Activated effector memory CD4-positive, alpha-beta T cell treated with Interleukin-2 at 50 U/mL for 16 hours (primary cell): Measurements from ENCODE around the gene GDPD5.

Experiments
- DNase-seq: peaks from one replicate; pipeline ENCODE4 v3.0.0-alpha.2; 2020

Gene GDPD5

GRCh38 chr11:75388386-75389275 is 137.1 kb downstream of the GDPD5 start:
- DNase-seq, result peak; percentile 51

- DNase-seq, result no peak
Observed at GRCh38 chr11:75387736-75388294, 137.9 kb downstream of the GDPD5 start.

DNA sequence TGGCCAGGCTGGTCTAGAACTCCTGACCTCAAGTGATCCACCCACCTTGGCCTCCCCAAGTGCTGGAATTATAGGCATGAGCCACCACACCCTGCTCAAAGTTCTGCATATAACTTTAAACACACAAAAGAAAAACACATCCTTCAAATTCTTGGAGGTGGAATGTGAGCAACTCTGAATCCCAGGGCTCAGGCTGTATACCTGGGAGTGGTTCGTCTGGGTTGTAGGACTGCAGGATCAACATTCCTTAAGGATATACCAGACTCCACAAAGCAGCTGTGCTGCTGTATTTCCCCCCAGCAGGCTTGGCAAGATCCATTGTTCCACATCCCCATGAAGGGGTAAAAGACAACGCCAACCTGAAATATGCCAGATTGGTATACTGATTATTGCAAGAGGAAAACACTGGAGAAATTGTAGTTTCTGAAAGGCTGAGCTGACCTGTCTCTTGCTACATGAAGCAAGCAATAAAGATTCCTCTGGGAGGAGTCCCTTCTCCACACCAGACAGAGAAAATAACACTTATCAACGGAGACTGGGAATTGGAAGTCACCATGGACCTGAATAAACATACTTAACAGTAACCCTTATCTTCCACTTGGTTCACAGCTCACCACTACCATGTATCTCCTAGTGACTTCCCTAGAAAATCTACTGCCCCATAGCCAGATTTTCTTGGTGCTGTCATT is 138.7 kb downstream of the GDPD5 start:
- DNase-seq, result no peak
